ENCODE data around the gene NFIA. TPM values are rescaled to one million over a fixed set of nuclear protein-coding genes. Genes with fewer than 3 reads are reported as not detected.

Gene NFIA
- polyA plus RNA-seq, 3 donors, result 1.4 to 5.3 (median 2.4) TPM

GRCh38 chr1:61419657-61420056, 337.3 kb downstream of the NFIA start:
- Mint-ChIP-seq H3K27me3 (ENCODE audit: low read depth in 3 of 3) (peaks cover 0 to 4% (median 2%) of the 10 kb centered on the region in 3 donors), H3K36me3 (peaks cover 4 to 11% of the 10 kb centered on the region in 2 donors), H3K27ac (no peak overlapping the region), H3K4me1 (peaks cover 22% of the 10 kb centered on the region), H3K9me3 (no peaks in the 10 kb centered on the region), H3K4me3 (no peak overlapping the region)
- no peak overlapping the region for H3K27ac ChIP-seq (ENCODE audit: low read depth in 1 of 2, low read length in 2 of 2)
- no peak overlapping the region for H2AFZ ChIP-seq (ENCODE audit: insufficient read depth, low read depth, low read length, poor library complexity, severe bottlenecking)
- peaks cover 0 to 4% of the 10 kb centered on the region in 2 donors for H3K36me3 ChIP-seq (replicated peaks in 1 of 2; ENCODE audit: control insufficient read depth in 1 of 2, insufficient read depth in 2 of 2, low read length in 2 of 2)
- no peak overlapping the region for H3K9ac ChIP-seq (ENCODE audit: insufficient read depth, low read length, poor library complexity, severe bottlenecking)
- H3K4me2 ChIP-seq (replicated peaks; ENCODE audit: extremely low read depth, low read length, poor library complexity, severe bottlenecking), result no peak overlapping the region
- 0% methylated on average over 1 of the region's 5 CpGs for WGBS (ENCODE audit: insufficient coverage)
- intact Hi-C loops (cut with micrococcal nuclease), result no loop called here
- no peak for TF ChIP-seq CTCF (IDR thresholded peaks at IDR 0.05)
- no peaks in the 10 kb centered on the region for H3K27me3 ChIP-seq (ENCODE audit: control insufficient read depth in 2 of 2, insufficient read depth in 2 of 2, low read length in 2 of 2)
- H4K20me1 ChIP-seq (ENCODE audit: insufficient read depth, low read length), result no peaks in the 10 kb centered on the region
- H3K79me2 ChIP-seq (ENCODE audit: insufficient read depth, low read length), result no peaks in the 10 kb centered on the region
- H3K4me3 ChIP-seq (replicated peaks in 1 of 3; ENCODE audit: low read depth in 2 of 3, low read length in 3 of 3), result no peak overlapping the region
- peaks cover 0 to 6% of the 10 kb centered on the region in 2 donors for H3K4me1 ChIP-seq (ENCODE audit: control insufficient read depth in 1 of 2, insufficient read depth in 2 of 2, low read length in 2 of 2)
- no peaks in the 10 kb centered on the region for H3K9me3 ChIP-seq (replicated peaks in 1 of 2; ENCODE audit: control insufficient read depth in 1 of 2, insufficient read depth in 1 of 2, low read length in 2 of 2)
- DNase-seq, result no peak

GRCh38 chr1:61420243-61420642, 337.9 kb downstream of the NFIA start:
- H3K9ac ChIP-seq (ENCODE audit: insufficient read depth, low read length, poor library complexity, severe bottlenecking), result no peak overlapping the region
- H3K79me2 ChIP-seq (ENCODE audit: insufficient read depth, low read length), result no peaks in the 10 kb centered on the region
- Mint-ChIP-seq H3K4me3 (no peak overlapping the region), H3K27ac (no peak overlapping the region), H3K27me3 (ENCODE audit: low read depth in 3 of 3) (peaks cover 0 to 4% (median 2%) of the 10 kb centered on the region in 3 donors), H3K4me1 (peaks cover 22% of the 10 kb centered on the region), H3K36me3 (peaks cover 3 to 7% of the 10 kb centered on the region in 2 donors), H3K9me3 (no peaks in the 10 kb centered on the region)
- H3K9me3 ChIP-seq (replicated peaks in 1 of 2; ENCODE audit: control insufficient read depth in 1 of 2, insufficient read depth in 1 of 2, low read length in 2 of 2), result no peaks in the 10 kb centered on the region
- H3K4me1 ChIP-seq (ENCODE audit: control insufficient read depth in 1 of 2, insufficient read depth in 2 of 2, low read length in 2 of 2), result peaks cover 0 to 6% of the 10 kb centered on the region in 2 donors
- no peak for DNase-seq
- no peaks in the 10 kb centered on the region for H4K20me1 ChIP-seq (ENCODE audit: insufficient read depth, low read length)
- intact Hi-C loops (cut with micrococcal nuclease), result no loop called here
- no peaks in the 10 kb centered on the region for H3K27me3 ChIP-seq (ENCODE audit: control insufficient read depth in 2 of 2, insufficient read depth in 2 of 2, low read length in 2 of 2)
- H3K4me2 ChIP-seq (replicated peaks; ENCODE audit: extremely low read depth, low read length, poor library complexity, severe bottlenecking), result no peak overlapping the region
- 0% methylated on average over 1 of the region's 3 CpGs for WGBS (ENCODE audit: insufficient coverage)
- no peak overlapping the region for H2AFZ ChIP-seq (ENCODE audit: insufficient read depth, low read depth, low read length, poor library complexity, severe bottlenecking)
- TF ChIP-seq CTCF (IDR thresholded peaks at IDR 0.05), result no peak
- no peak overlapping the region for H3K4me3 ChIP-seq (replicated peaks in 1 of 3; ENCODE audit: low read depth in 2 of 3, low read length in 3 of 3)
- no peak overlapping the region for H3K27ac ChIP-seq (ENCODE audit: low read depth in 1 of 2, low read length in 2 of 2)
- H3K36me3 ChIP-seq (replicated peaks in 1 of 2; ENCODE audit: control insufficient read depth in 1 of 2, insufficient read depth in 2 of 2, low read length in 2 of 2), result peaks cover 0 to 4% of the 10 kb centered on the region in 2 donors
